ENCODE measurements around the gene HNRNPAB.

The HNRNPAB gene

GRCh38 chr5:178203670-178204181 is 607 bp upstream of the HNRNPAB start:
- H3K9ac ChIP-seq (ENCODE audit: low read length in 5 of 5), result peak overlapping the region in 4 of 5 donors; percentile 73 to 89 (median 82)
- no peaks in the 10 kb centered on the region for H3K9me3 ChIP-seq (ENCODE audit: control insufficient read depth in 5 of 5, low read length in 5 of 5)
- peak overlapping the region; percentile 59 for H3K27ac ChIP-seq (ENCODE audit: low read depth, low read length)
- H3K4me3 ChIP-seq (ENCODE audit: low read depth in 1 of 5, low read length in 5 of 5), result peak overlapping the region; percentile 69 to 90 (median 76)
- H3K36me3 ChIP-seq (ENCODE audit: control insufficient read depth in 5 of 5, insufficient read depth in 5 of 5, low read length in 5 of 5), result peaks cover 4 to 29% (median 26%) of the 10 kb centered on the region in 5 donors
- no peaks in the 10 kb centered on the region for H3K27me3 ChIP-seq (ENCODE audit: control insufficient read depth in 5 of 5, insufficient read depth in 4 of 5, low read length in 5 of 5)
- peaks cover 4 to 32% (median 24%) of the 10 kb centered on the region in 5 donors for H3K4me1 ChIP-seq (ENCODE audit: control insufficient read depth in 5 of 5, insufficient read depth in 5 of 5, low read length in 5 of 5)

GRCh38 chr5:178204935-178205748 is 809 bp downstream of the HNRNPAB start:
- no peaks in the 10 kb centered on the region for H3K9me3 ChIP-seq (ENCODE audit: control insufficient read depth in 5 of 5, low read length in 5 of 5)
- peaks cover 4 to 43% (median 40%) of the 10 kb centered on the region in 5 donors for H3K36me3 ChIP-seq (ENCODE audit: control insufficient read depth in 5 of 5, insufficient read depth in 5 of 5, low read length in 5 of 5)
- no peaks in the 10 kb centered on the region for H3K27me3 ChIP-seq (ENCODE audit: control insufficient read depth in 5 of 5, insufficient read depth in 4 of 5, low read length in 5 of 5)
- peaks cover 4 to 32% (median 24%) of the 10 kb centered on the region in 5 donors for H3K4me1 ChIP-seq (ENCODE audit: control insufficient read depth in 5 of 5, insufficient read depth in 5 of 5, low read length in 5 of 5)
- peak overlapping the region; percentile 69 to 98 (median 87) for H3K4me3 ChIP-seq (ENCODE audit: low read depth in 1 of 5, low read length in 5 of 5)
- H3K27ac ChIP-seq (ENCODE audit: low read depth, low read length), result peak overlapping the region; percentile 59
- peak overlapping the region in 4 of 5 donors; percentile 81 to 94 (median 88) for H3K9ac ChIP-seq (ENCODE audit: low read length in 5 of 5)

- H3K27ac ChIP-seq (ENCODE audit: low read depth, low read length), result peak overlapping the region; percentile 59
Measured at GRCh38 chr5:178205749-178206047, 1.4 kb downstream of the HNRNPAB start.

GRCh38 chr5:178206166-178207101 is 2.1 kb downstream of the HNRNPAB start:
- Histone ChIP-seq H3K36me3 (ENCODE audit: control insufficient read depth in 5 of 5, insufficient read depth in 5 of 5, low read length in 5 of 5) (peaks cover 4 to 56% (median 53%) of the 10 kb centered on the region in 5 donors), H3K4me1 (ENCODE audit: control insufficient read depth in 5 of 5, insufficient read depth in 5 of 5, low read length in 5 of 5) (peaks cover 4 to 32% (median 24%) of the 10 kb centered on the region in 5 donors), H3K9me3 (ENCODE audit: control insufficient read depth in 5 of 5, low read length in 5 of 5) (no peaks in the 10 kb centered on the region), H3K27me3 (ENCODE audit: control insufficient read depth in 5 of 5, insufficient read depth in 4 of 5, low read length in 5 of 5) (no peaks in the 10 kb centered on the region), H3K9ac (ENCODE audit: low read length in 5 of 5) (peak overlapping the region; percentile 57 to 94 (median 87)), H3K27ac (ENCODE audit: low read depth, low read length) (peak overlapping the region; percentile 59), H3K4me3 (ENCODE audit: low read depth in 1 of 5, low read length in 5 of 5) (peak overlapping the region; percentile 69 to 98 (median 87))

More at GRCh38 chr5:178205749-178206047, 1.4 kb downstream of the HNRNPAB start:
- no peaks in the 10 kb centered on the region for H3K27me3 ChIP-seq (ENCODE audit: control insufficient read depth in 5 of 5, insufficient read depth in 4 of 5, low read length in 5 of 5)
- peaks cover 4 to 32% (median 24%) of the 10 kb centered on the region in 5 donors for H3K4me1 ChIP-seq (ENCODE audit: control insufficient read depth in 5 of 5, insufficient read depth in 5 of 5, low read length in 5 of 5)
- peak overlapping the region; percentile 69 to 98 (median 87) for H3K4me3 ChIP-seq (ENCODE audit: low read depth in 1 of 5, low read length in 5 of 5)
- no peaks in the 10 kb centered on the region for H3K9me3 ChIP-seq (ENCODE audit: control insufficient read depth in 5 of 5, low read length in 5 of 5)
- H3K36me3 ChIP-seq (ENCODE audit: control insufficient read depth in 5 of 5, insufficient read depth in 5 of 5, low read length in 5 of 5), result peaks cover 4 to 49% (median 46%) of the 10 kb centered on the region in 5 donors
- peak overlapping the region in 4 of 5 donors; percentile 81 to 94 (median 88) for H3K9ac ChIP-seq (ENCODE audit: low read length in 5 of 5)

GRCh38 chr5:178207183-178207916 is 3.0 kb downstream of the HNRNPAB start:
- Histone ChIP-seq H3K9me3 (ENCODE audit: control insufficient read depth in 5 of 5, low read length in 5 of 5) (no peaks in the 10 kb centered on the region), H3K36me3 (ENCODE audit: control insufficient read depth in 5 of 5, insufficient read depth in 5 of 5, low read length in 5 of 5) (peaks cover 4 to 65% (median 62%) of the 10 kb centered on the region in 5 donors), H3K9ac (ENCODE audit: low read length in 5 of 5) (no peak overlapping the region), H3K4me3 (ENCODE audit: low read depth in 1 of 5, low read length in 5 of 5) (no peak overlapping the region), H3K27me3 (ENCODE audit: control insufficient read depth in 5 of 5, insufficient read depth in 4 of 5, low read length in 5 of 5) (no peaks in the 10 kb centered on the region), H3K27ac (ENCODE audit: low read depth, low read length) (peak overlapping the region; percentile 59), H3K4me1 (ENCODE audit: control insufficient read depth in 5 of 5, insufficient read depth in 5 of 5, low read length in 5 of 5) (peaks cover 4 to 35% (median 24%) of the 10 kb centered on the region in 5 donors)

GRCh38 chr5:178207917-178208280 is 3.6 kb downstream of the HNRNPAB start:
- Histone ChIP-seq H3K36me3 (ENCODE audit: control insufficient read depth in 5 of 5, insufficient read depth in 5 of 5, low read length in 5 of 5) (peaks cover 4 to 71% (median 68%) of the 10 kb centered on the region in 5 donors), H3K27ac (ENCODE audit: low read depth, low read length) (peak overlapping the region; percentile 59), H3K27me3 (ENCODE audit: control insufficient read depth in 5 of 5, insufficient read depth in 4 of 5, low read length in 5 of 5) (no peaks in the 10 kb centered on the region), H3K4me3 (ENCODE audit: low read depth in 1 of 5, low read length in 5 of 5) (no peak overlapping the region), H3K4me1 (ENCODE audit: control insufficient read depth in 5 of 5, insufficient read depth in 5 of 5, low read length in 5 of 5) (peaks cover 4 to 35% (median 24%) of the 10 kb centered on the region in 5 donors), H3K9me3 (ENCODE audit: control insufficient read depth in 5 of 5, low read length in 5 of 5) (no peaks in the 10 kb centered on the region), H3K9ac (ENCODE audit: low read length in 5 of 5) (no peak overlapping the region)

- H3K27ac ChIP-seq (ENCODE audit: low read depth, low read length), result no peak overlapping the region
- no peaks in the 10 kb centered on the region for H3K9me3 ChIP-seq (ENCODE audit: control insufficient read depth in 5 of 5, low read length in 5 of 5)
- peaks cover 4 to 78% (median 76%) of the 10 kb centered on the region in 5 donors for H3K36me3 ChIP-seq (ENCODE audit: control insufficient read depth in 5 of 5, insufficient read depth in 5 of 5, low read length in 5 of 5)
- peaks cover 4 to 34% (median 27%) of the 10 kb centered on the region in 5 donors for H3K4me1 ChIP-seq (ENCODE audit: control insufficient read depth in 5 of 5, insufficient read depth in 5 of 5, low read length in 5 of 5)
- no peak overlapping the region for H3K4me3 ChIP-seq (ENCODE audit: low read depth in 1 of 5, low read length in 5 of 5)
- no peak overlapping the region for H3K9ac ChIP-seq (ENCODE audit: low read length in 5 of 5)
- H3K27me3 ChIP-seq (ENCODE audit: control insufficient read depth in 5 of 5, insufficient read depth in 4 of 5, low read length in 5 of 5), result no peaks in the 10 kb centered on the region
Measured at GRCh38 chr5:178208540-178209227, 4.4 kb downstream of the HNRNPAB start.

- peaks cover 4 to 30% (median 24%) of the 10 kb centered on the region in 5 donors for H3K4me1 ChIP-seq (ENCODE audit: control insufficient read depth in 5 of 5, insufficient read depth in 5 of 5, low read length in 5 of 5)
- H3K9me3 ChIP-seq (ENCODE audit: control insufficient read depth in 5 of 5, low read length in 5 of 5), result no peaks in the 10 kb centered on the region
- H3K27me3 ChIP-seq (ENCODE audit: control insufficient read depth in 5 of 5, insufficient read depth in 4 of 5, low read length in 5 of 5), result no peaks in the 10 kb centered on the region
- H3K9ac ChIP-seq (ENCODE audit: low read length in 5 of 5), result no peak overlapping the region
- no peak overlapping the region for H3K4me3 ChIP-seq (ENCODE audit: low read depth in 1 of 5, low read length in 5 of 5)
- H3K27ac ChIP-seq (ENCODE audit: low read depth, low read length), result no peak overlapping the region
- H3K36me3 ChIP-seq (ENCODE audit: control insufficient read depth in 5 of 5, insufficient read depth in 5 of 5, low read length in 5 of 5), result peaks cover 4 to 87% (median 84%) of the 10 kb centered on the region in 5 donors
Measured at GRCh38 chr5:178209334-178210072, 5.2 kb downstream of the HNRNPAB start.
